ENCODE measurements around the gene OR5J2. TPM values are rescaled to one million over a fixed set of nuclear protein-coding genes. Genes with fewer than 3 reads are reported as not detected.

OR5J2 gene
- total and polyA plus RNA-seq, 2 of the 4 experiments (the other 2 are of a cell fraction): not detected

GRCh38 chr11:56207790-56208189 is 31.4 kb downstream of the OR5J2 start:
- H3K14ac ChIP-seq (replicated peaks; ENCODE audit: low read depth, low read length): no peak overlapping the region

More at GRCh38 chr11:56207790-56208189, 31.4 kb downstream of the OR5J2 start:
- peaks cover 4% of the 10 kb centered on the region for H3K9me3 ChIP-seq (ENCODE audit: control insufficient read depth, insufficient read depth, low read length)
- H3K4me1 ChIP-seq (ENCODE audit: control insufficient read depth, insufficient read depth, low read length): no peaks in the 10 kb centered on the region
- no peak overlapping the region for H3K18ac ChIP-seq (ENCODE audit: low read depth, low read length)
- dilution Hi-C loops (cut with HindIII; ENCODE audit: low sequenced_read_pairs, unreplicated experiment) (no loop called here), intact Hi-C loops (cut with micrococcal nuclease) (no loop called here), in situ Hi-C loops (cut with MboI; ENCODE audit: low sequenced_read_pairs) (no loop called here)
- H2AK5ac ChIP-seq (ENCODE audit: low read depth, low read length): no peak overlapping the region
- ATAC-seq (ENCODE audit: low read depth) (no peak), DNase-seq (no peak)
- no peak overlapping the region for H4K91ac ChIP-seq (ENCODE audit: insufficient read depth, low read depth, low read length)
- CTCF ChIA-PET: no interaction called here
- H2AFZ ChIP-seq (replicated peaks; ENCODE audit: low read length, poor library complexity): no peak overlapping the region
- no peak overlapping the region for H3K27ac ChIP-seq (ENCODE audit: insufficient read depth, low read length)
- no peak overlapping the region for H2BK120ac ChIP-seq (ENCODE audit: low read depth, low read length)
- H4K20me1 ChIP-seq (ENCODE audit: insufficient read depth, low read length): no peaks in the 10 kb centered on the region
- no peak overlapping the region for H2BK15ac ChIP-seq (ENCODE audit: low read depth, low read length)
- H3K27me3 ChIP-seq (ENCODE audit: control insufficient read depth, insufficient read depth, low read length): no peaks in the 10 kb centered on the region
- H2AK9ac ChIP-seq (replicated peaks; ENCODE audit: low read depth, low read length, poor library complexity): no peak overlapping the region
- TF ChIP-seq ELK1 (IDR thresholded peaks at IDR 0.05; ENCODE audit: borderline replicate concordance, low read depth, low read length) (no peak), MAFK (IDR thresholded peaks at IDR 0.05; ENCODE audit: low read depth, low read length) (peak; percentile 99), BHLHE40 (IDR thresholded peaks at IDR 0.05; ENCODE audit: low read depth, low read length) (no peak), POLR2A (IDR thresholded peaks at IDR 0.05; ENCODE audit: low read depth, low read length) (no peak)
- no peak overlapping the region for H3K4ac ChIP-seq (ENCODE audit: low read depth, low read length)
- H2BK5ac ChIP-seq (ENCODE audit: low read depth, low read length, poor library complexity, severe bottlenecking): no peak overlapping the region
- WGBS, 2 experiments (ENCODE audit: extremely low coverage in 2 of 2, insufficient read length in 1 of 2): no CpG with 5 or more reads among the region's 1 CpG
- H3K9me1 ChIP-seq (ENCODE audit: insufficient read depth, low read length): no peaks in the 10 kb centered on the region
- H4K8ac ChIP-seq (ENCODE audit: low read depth in 2 of 2, low read length in 2 of 2): no peak overlapping the region
- no TSS peak for BruUV-seq (replicated peaks)
- H3K4me2 ChIP-seq (ENCODE audit: low read depth, low read length): no peak overlapping the region
- POLR2A ChIA-PET (ENCODE audit: unreplicated experiment): no interaction called here
- no peaks in the 10 kb centered on the region for H3K36me3 ChIP-seq (ENCODE audit: control insufficient read depth, insufficient read depth, low read length)
- H3K23ac ChIP-seq (ENCODE audit: low read depth, low read length): no peak overlapping the region
- no peak overlapping the region for H4K5ac ChIP-seq (ENCODE audit: low read depth, low read length)
- H3K79me1 ChIP-seq (ENCODE audit: low read depth in 1 of 2, low read length in 2 of 2): no peaks in the 10 kb centered on the region
- H3K9ac ChIP-seq (ENCODE audit: low read depth, low read length): no peak overlapping the region
- H3K4me3 ChIP-seq (ENCODE audit: insufficient read depth, low read depth, low read length): no peak overlapping the region
- no peak overlapping the region for H3K56ac ChIP-seq (ENCODE audit: extremely low read depth, insufficient read depth, low read length)
- no peak overlapping the region for H2BK20ac ChIP-seq (ENCODE audit: low read depth, low read length)

Measured in IMR-90 (cell line).